DND-41 (cell line): ENCODE measurements around the gene GSC.

Experiments
- ATAC-seq: fragments of 200-7000 bp; cut with Tn5 transposase; 3 replicates; pipeline ENCODE4 v1.9.1; 2021; ENCODE audit warnings: low read depth; ENCODE audit not compliant: insufficient read depth
- DNase-seq: peaks from one replicate; pipeline ENCODE4 v3.0.0-alpha.2; 2020
- H2AFZ ChIP-seq: 2 replicates; pipeline ENCODE4 v1.6.0; 2012; ENCODE audit warnings: low read depth, low read length
- H3K27ac ChIP-seq: 2 replicates; pipeline ENCODE4 v1.5.1; 2012; ENCODE audit warnings: low read length, inconsistent platforms
- H3K27me3 ChIP-seq: fragments of 200-600 bp; sonication (generic); 2 replicates; pipeline ENCODE4 v1.6.0; 2012; ENCODE audit warnings: low read length, mild to moderate bottlenecking, inconsistent platforms; ENCODE audit not compliant: insufficient read depth, poor library complexity
- H3K36me3 ChIP-seq: 2 replicates; pipeline ENCODE4 v1.5.1; 2012; ENCODE audit warnings: low read length, inconsistent platforms; ENCODE audit not compliant: insufficient read depth
- H3K4me1 ChIP-seq: 2 replicates; pipeline ENCODE4 v1.5.1; 2012; ENCODE audit warnings: mild to moderate bottlenecking, low read length; ENCODE audit not compliant: insufficient read depth
- H3K4me2 ChIP-seq: 2 replicates; pipeline ENCODE4 v1.6.0; 2012; ENCODE audit warnings: mild to moderate bottlenecking, moderate library complexity, low read length, inconsistent platforms; ENCODE audit not compliant: insufficient read depth
- H3K4me3 ChIP-seq, 2 experiments: fragments of 200-600 bp in 1 of 2; shearing (Covaris generic) in 1 of 2; 2 replicates each; pipeline ENCODE4 v1.5.1; 2012 to 2016; ENCODE audit warnings: inconsistent platforms in 2 of 2, low read length in 2 of 2, mild to moderate bottlenecking in 2 of 2, low read depth in 1 of 2, moderate library complexity in 1 of 2
- H3K79me2 ChIP-seq: 2 replicates; pipeline ENCODE4 v1.6.0; 2012; ENCODE audit warnings: low read length, inconsistent platforms; ENCODE audit not compliant: insufficient read depth
- H3K9ac ChIP-seq: 2 replicates; pipeline ENCODE4 v1.6.0; 2012; ENCODE audit warnings: low read depth, mild to moderate bottlenecking, inconsistent platforms, low read length, moderate library complexity
- H3K9me3 ChIP-seq: 2 replicates; pipeline ENCODE4 v1.5.1; 2012; ENCODE audit warnings: low read length, moderate library complexity, mild to moderate bottlenecking, inconsistent platforms; ENCODE audit not compliant: insufficient read depth, severe bottlenecking
- H4K20me1 ChIP-seq: 2 replicates; pipeline ENCODE4 v1.6.0; 2012; ENCODE audit warnings: low read length; ENCODE audit not compliant: insufficient read depth
- CTCF ChIP-seq: IDR thresholded peaks from 2 replicates; pipeline ENCODE4 v1.5.1; 2012; ENCODE audit warnings: borderline replicate concordance, low read length, moderate library complexity, mild to moderate bottlenecking; ENCODE audit not compliant: poor library complexity, severe bottlenecking; ENCODE audit errors: extremely low read depth
- EZH2 ChIP-seq: IDR thresholded peaks from 3 replicates; pipeline ENCODE4 v1.6.1; 2012; ENCODE audit warnings: borderline replicate concordance, low read depth, mild to moderate bottlenecking, moderate library complexity, low read length, inconsistent platforms; ENCODE audit not compliant: severe bottlenecking

Gene GSC

GRCh38 chr14:94770251-94770749 is 387 bp upstream of the GSC start:
- TF ChIP-seq EZH2 = no peak
- TF ChIP-seq CTCF = no peak
- Histone ChIP-seq H3K9ac (no peak overlapping the region), H3K9me3 (no peaks in the 10 kb centered on the region), H3K27ac (no peak overlapping the region), H3K36me3 (no peaks in the 10 kb centered on the region), H4K20me1 (no peaks in the 10 kb centered on the region), H3K27me3 (no peaks in the 10 kb centered on the region), H3K4me1 (no peaks in the 10 kb centered on the region), H3K79me2 (no peaks in the 10 kb centered on the region), H2AFZ (no peak overlapping the region), H3K4me2 (no peak overlapping the region), H3K4me3 (no peak overlapping the region)
- no peak for DNase-seq
- ATAC-seq = no peak

- H3K4me2 ChIP-seq = no peak overlapping the region
- DNase-seq = no peak
Observed at GRCh38 chr14:94768521-94769390, 1.2 kb downstream of the GSC start.

GRCh38 chr14:94768141-94768520 is 1.8 kb downstream of the GSC start:
- Histone ChIP-seq H3K4me3 (no peak overlapping the region), H3K9me3 (no peaks in the 10 kb centered on the region), H3K4me2 (no peak overlapping the region), H4K20me1 (no peaks in the 10 kb centered on the region), H3K27me3 (peaks cover 3% of the 10 kb centered on the region), H2AFZ (no peak overlapping the region), H3K79me2 (no peaks in the 10 kb centered on the region), H3K36me3 (no peaks in the 10 kb centered on the region), H3K27ac (no peak overlapping the region), H3K9ac (no peak overlapping the region), H3K4me1 (0 out of 2 replicates have a peak, but pooled peaks cover 2% of the 10 kb centered on the region)
- ATAC-seq = no peak
- TF ChIP-seq CTCF (no peak), EZH2 (no peak)
- DNase-seq = no peak

More at GRCh38 chr14:94768521-94769390, 1.2 kb downstream of the GSC start:
- Histone ChIP-seq H3K27me3 (no peaks in the 10 kb centered on the region), H3K27ac (no peak overlapping the region), H3K9me3 (no peaks in the 10 kb centered on the region), H3K79me2 (no peaks in the 10 kb centered on the region), H3K36me3 (no peaks in the 10 kb centered on the region), H3K4me3 (no peak overlapping the region), H4K20me1 (no peaks in the 10 kb centered on the region), H3K9ac (no peak overlapping the region), H3K4me1 (no peaks in the 10 kb centered on the region), H2AFZ (no peak overlapping the region)
- ATAC-seq = no peak
- TF ChIP-seq CTCF = no peak
- no peak for TF ChIP-seq EZH2
